SK-N-SH treated with all-trans-retinoic acid at 6 μM for 48 hours (cell line): ENCODE results near the gene TAS2R60.

Experiments
- BACH2 ChIP-seq: fragments of 250-450 bp; sonication (Bioruptor Pico); IDR thresholded peaks from 2 replicates; pipeline ENCODE4 v1.9.0; 2021; ENCODE audit warnings: mild to moderate bottlenecking, borderline replicate concordance
- RARB ChIP-seq: fragments of 250-450 bp; sonication (Bioruptor Pico); IDR thresholded peaks from 2 replicates; pipeline ENCODE4 v1.8.0; 2021; ENCODE audit warnings: mild to moderate bottlenecking, moderate library complexity

GRCh38 chr7:143444785-143445184, 1.5 kb downstream of the TAS2R60 start:
- TF ChIP-seq BACH2 (CRISPR knock-in tag), result no peak
- no peak for TF ChIP-seq RARB (CRISPR knock-in tag)
